PC-3 (cell line): ENCODE data around the gene SNRPA. TPM values are rescaled to one million over a fixed set of nuclear protein-coding genes. Genes with fewer than 3 reads are reported as not detected.
"Not testable (repeated sequence)": the region's sequence is repeated elsewhere in the genome, so short reads cannot be mapped to it uniquely, and the experiment has no call there.

Source experiments
- ATAC-seq: fragments of 200-7000 bp; cut with Tn5 transposase; 2 replicates; pipeline ENCODE4 v1.9.1; 2020; ENCODE audit warnings: mild to moderate bottlenecking, moderate library complexity
- BruUV-seq: library from RNA; stranded (reverse); fragments of 400-500 nt; replicated peaks from 2 replicates; lab custom pipeline; 2021; lab: Mats Ljungman, UMichigan
- CTCF ChIA-PET: fragments of 300-600 bp; sonication (Branson Sonifier 250); formaldehyde crosslinking; loops from one replicate; lab custom pipeline; 2022; ENCODE audit warnings: antibody characterized with exemption; lab: Charles Lee
- POLR2A ChIA-PET: fragments of 300-600 bp; sonication (Branson Sonifier 250); formaldehyde crosslinking; loops from one replicate; lab custom pipeline; 2022; ENCODE audit warnings: antibody characterized with exemption; ENCODE audit not compliant: unreplicated experiment; lab: Charles Lee
- DNase-seq: peaks from one replicate; pipeline ENCODE4 v3.0.0-alpha.2; 2015
- H2AFZ ChIP-seq: fragments of 300-600 bp; sonication (generic); 2 replicates; pipeline ENCODE4 v1.6.0; 2016; ENCODE audit warnings: antibody characterized with exemption, low read length
- H3F3A ChIP-seq: fragments of 300-600 bp; sonication (generic); one replicate; pipeline ENCODE4 v1.6.0; 2017; ENCODE audit warnings: antibody characterized with exemption, low read length, control low read depth, mild to moderate bottlenecking; ENCODE audit not compliant: unreplicated experiment
- H3K27ac ChIP-seq: fragments of 300-600 bp; sonication (generic); 2 replicates; pipeline ENCODE4 v1.5.1; 2016; ENCODE audit warnings: mild to moderate bottlenecking, low read length
- H3K27me3 ChIP-seq: fragments of 300-600 bp; sonication (generic); 2 replicates; pipeline ENCODE4 v1.6.1; 2016; ENCODE audit warnings: low read length, mixed read lengths
- H3K36me3 ChIP-seq: fragments of 300-600 bp; sonication (generic); 2 replicates; pipeline ENCODE4 v1.6.1; 2016; ENCODE audit warnings: low read depth, mixed run types, low read length, mixed read lengths
- H3K4me1 ChIP-seq: fragments of 300-600 bp; sonication (generic); 2 replicates; pipeline ENCODE4 v1.5.1; 2016; ENCODE audit warnings: low read length; ENCODE audit not compliant: insufficient read depth
- H3K4me2 ChIP-seq: fragments of 300-600 bp; sonication (generic); 2 replicates; pipeline ENCODE4 v1.6.0; 2016; ENCODE audit warnings: low read length
- H3K4me3 ChIP-seq: fragments of 300-600 bp; sonication (generic); 2 replicates; pipeline ENCODE4 v1.5.1; 2016; ENCODE audit warnings: mild to moderate bottlenecking, low read length, mixed read lengths
- H3K79me2 ChIP-seq: fragments of 300-600 bp; sonication (generic); 2 replicates; pipeline ENCODE4 v1.6.1; 2017; ENCODE audit warnings: low read length, mixed read lengths
- H3K9ac ChIP-seq: fragments of 300-600 bp; sonication (generic); 2 replicates; pipeline ENCODE4 v1.6.0; 2016; ENCODE audit warnings: mild to moderate bottlenecking, low read length
- H3K9me2 ChIP-seq: fragments of 300-600 bp; sonication (generic); replicated peaks from 2 replicates; pipeline ENCODE4 v1.6.1; 2016; ENCODE audit warnings: mixed run types, low read length, mixed read lengths
- H3K9me3 ChIP-seq: fragments of 300-600 bp; sonication (generic); 2 replicates; pipeline ENCODE4 v1.6.1; 2016; ENCODE audit warnings: low read length, mixed read lengths
- H4K20me1 ChIP-seq: fragments of 300-600 bp; sonication (generic); 2 replicates; pipeline ENCODE4 v1.6.1; 2016; ENCODE audit warnings: low read length, mixed read lengths
- EZH2 ChIP-seq: fragments of 300-600 bp; sonication (generic); IDR thresholded peaks from one replicate; pipeline ENCODE4 v1.6.1; 2017; ENCODE audit warnings: antibody characterized with exemption, mild to moderate bottlenecking, low read length; ENCODE audit not compliant: unreplicated experiment
- EZH2phosphoT487 ChIP-seq: fragments of 300-600 bp; sonication (generic); IDR thresholded peaks from 2 replicates; pipeline ENCODE4 v1.6.1; 2018; ENCODE audit warnings: mild to moderate bottlenecking, antibody characterized with exemption, low read length, borderline replicate concordance
- intact Hi-C: fragments of 100-400 bp; cut with micrococcal nuclease; formaldehyde crosslinking; loops from 2 replicates; pipeline ENCODE4 v1.9.0; 2023
- total RNA-seq: library from RNA; depleted of rRNA; stranded (reverse); fragments of >200 nt; gene quantifications from 2 replicates; pipeline ENCODE4 v1.2.3, GENCODE V29; 2014
- TF ChIP-seq, protein P1 (sequence below): fragments of 300-600 bp; sonication (generic); conservative IDR thresholded peaks from 2 replicates; pipeline ENCODE4 v1.5.1; 2017; ENCODE audit warnings: antibody characterized with exemption, low read depth, mild to moderate bottlenecking, low read length

SNRPA gene
- total RNA-seq, 1 experiment from 2014 or later = 243 TPM

DNA sequence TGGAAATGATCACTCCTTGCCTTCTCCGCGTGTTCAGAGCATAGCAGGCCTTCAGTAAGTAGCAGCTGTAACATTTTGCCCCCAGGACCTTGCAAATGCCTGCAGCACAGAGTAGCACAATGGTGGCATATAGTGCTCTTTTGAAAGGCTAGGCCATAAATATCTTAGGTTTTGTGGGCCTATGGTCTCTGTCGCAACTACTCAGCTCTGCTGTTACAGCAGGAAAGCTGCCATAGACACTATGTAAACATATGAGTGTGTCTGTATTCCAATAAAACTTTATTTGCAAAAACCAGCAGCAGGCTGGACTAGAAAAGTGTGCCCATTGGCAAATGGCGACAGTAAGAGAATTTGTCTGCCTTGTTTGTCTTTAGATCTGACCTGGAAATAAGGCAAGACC, 24.7 kb upstream of the SNRPA start:
- TF ChIP-seq, protein P1, sequence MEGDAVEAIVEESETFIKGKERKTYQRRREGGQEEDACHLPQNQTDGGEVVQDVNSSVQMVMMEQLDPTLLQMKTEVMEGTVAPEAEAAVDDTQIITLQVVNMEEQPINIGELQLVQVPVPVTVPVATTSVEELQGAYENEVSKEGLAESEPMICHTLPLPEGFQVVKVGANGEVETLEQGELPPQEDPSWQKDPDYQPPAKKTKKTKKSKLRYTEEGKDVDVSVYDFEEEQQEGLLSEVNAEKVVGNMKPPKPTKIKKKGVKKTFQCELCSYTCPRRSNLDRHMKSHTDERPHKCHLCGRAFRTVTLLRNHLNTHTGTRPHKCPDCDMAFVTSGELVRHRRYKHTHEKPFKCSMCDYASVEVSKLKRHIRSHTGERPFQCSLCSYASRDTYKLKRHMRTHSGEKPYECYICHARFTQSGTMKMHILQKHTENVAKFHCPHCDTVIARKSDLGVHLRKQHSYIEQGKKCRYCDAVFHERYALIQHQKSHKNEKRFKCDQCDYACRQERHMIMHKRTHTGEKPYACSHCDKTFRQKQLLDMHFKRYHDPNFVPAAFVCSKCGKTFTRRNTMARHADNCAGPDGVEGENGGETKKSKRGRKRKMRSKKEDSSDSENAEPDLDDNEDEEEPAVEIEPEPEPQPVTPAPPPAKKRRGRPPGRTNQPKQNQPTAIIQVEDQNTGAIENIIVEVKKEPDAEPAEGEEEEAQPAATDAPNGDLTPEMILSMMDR = no peak
- no peak for TF ChIP-seq EZH2phosphoT487
- no peak for TF ChIP-seq EZH2
- CTCF ChIA-PET = no interaction called here
- Histone ChIP-seq H3K36me3 (peaks cover 22% of the 10 kb centered on the region; the same call in 1 of the 2 replicates), H3K27ac (no peak overlapping the region), H3K79me2 (peaks cover 31% of the 10 kb centered on the region), H3K27me3 (no peaks in the 10 kb centered on the region), H3K4me1 (peaks cover 12% of the 10 kb centered on the region), H3K9me2 (no peaks in the 10 kb centered on the region), H3K4me2 (no peak overlapping the region), H3K9ac (no peak overlapping the region), H3K9me3 (no peaks in the 10 kb centered on the region), H3K4me3 (no peak overlapping the region), H4K20me1 (no peaks in the 10 kb centered on the region; the same call in 1 of the 2 replicates), H3F3A (no peaks in the 10 kb centered on the region), H2AFZ (no peak overlapping the region)
- ATAC-seq (no peak), DNase-seq (peak; percentile 17)
- BruUV-seq = no TSS peak
- intact Hi-C loops = no loop called here
- POLR2A ChIA-PET = no interaction called here

DNA sequence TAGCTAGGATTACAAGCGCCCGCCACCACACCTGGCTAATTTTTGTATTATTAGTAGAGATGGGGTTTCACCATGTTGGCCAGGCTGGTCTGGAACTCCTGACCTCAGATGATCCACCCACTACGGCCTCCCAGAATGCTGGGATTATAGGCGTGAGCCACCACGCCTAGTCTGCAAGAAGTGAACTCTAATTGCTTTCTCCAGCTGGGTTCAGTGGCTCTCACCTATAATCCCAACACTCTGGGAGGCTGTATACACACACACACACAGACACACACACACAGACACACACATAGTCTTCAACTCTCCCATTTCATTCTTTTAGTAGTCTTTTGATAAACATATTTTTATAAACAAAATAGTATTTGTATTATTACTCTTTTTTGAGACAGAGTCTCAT, 20.9 kb upstream of the SNRPA start:
- intact Hi-C loops, H3K79me2 ChIP-seq, H3K4me2 ChIP-seq, BruUV-seq, H4K20me1 ChIP-seq, POLR2A ChIA-PET, H2AFZ ChIP-seq, H3K9me3 ChIP-seq, DNase-seq, H3K9me2 ChIP-seq, H3K4me3 ChIP-seq, CTCF ChIA-PET, H3K27me3 ChIP-seq, H3K4me1 ChIP-seq, H3K27ac ChIP-seq, H3F3A ChIP-seq, ATAC-seq, H3K9ac ChIP-seq: not testable (repeated sequence)
- H3K36me3 ChIP-seq = peaks cover 23% of the 10 kb centered on the region; the same call in 1 of the 2 replicates

DNA sequence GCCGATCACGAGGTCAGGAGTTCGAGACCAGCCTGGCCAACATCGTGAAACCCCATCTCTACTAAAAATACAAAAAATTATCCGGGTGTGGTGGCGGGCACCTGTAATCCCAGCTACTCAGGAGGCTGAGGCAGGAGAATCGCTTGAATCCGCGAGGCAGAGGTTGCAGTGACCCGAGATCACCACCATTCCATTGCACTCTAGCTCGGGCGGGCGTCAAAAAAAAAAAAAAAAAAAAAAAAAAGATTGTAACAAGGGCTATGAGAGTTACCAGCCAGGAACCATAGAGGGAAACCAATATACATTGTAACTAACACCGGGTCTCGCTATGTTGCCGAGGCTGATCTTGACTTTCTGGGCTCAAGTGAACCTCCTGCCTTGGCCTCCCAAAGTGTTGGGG, 18.7 kb upstream of the SNRPA start:
- H3K9me2 ChIP-seq, H2AFZ ChIP-seq, CTCF ChIA-PET, POLR2A ChIA-PET, H3K79me2 ChIP-seq, H3K4me2 ChIP-seq, H3K27ac ChIP-seq, H3K27me3 ChIP-seq, H3F3A ChIP-seq, H3K4me1 ChIP-seq, H3K4me3 ChIP-seq, H4K20me1 ChIP-seq, ATAC-seq, H3K9ac ChIP-seq, H3K9me3 ChIP-seq, DNase-seq, intact Hi-C loops, BruUV-seq: not testable (repeated sequence)
- H3K36me3 ChIP-seq = peaks cover 19% of the 10 kb centered on the region

DNA sequence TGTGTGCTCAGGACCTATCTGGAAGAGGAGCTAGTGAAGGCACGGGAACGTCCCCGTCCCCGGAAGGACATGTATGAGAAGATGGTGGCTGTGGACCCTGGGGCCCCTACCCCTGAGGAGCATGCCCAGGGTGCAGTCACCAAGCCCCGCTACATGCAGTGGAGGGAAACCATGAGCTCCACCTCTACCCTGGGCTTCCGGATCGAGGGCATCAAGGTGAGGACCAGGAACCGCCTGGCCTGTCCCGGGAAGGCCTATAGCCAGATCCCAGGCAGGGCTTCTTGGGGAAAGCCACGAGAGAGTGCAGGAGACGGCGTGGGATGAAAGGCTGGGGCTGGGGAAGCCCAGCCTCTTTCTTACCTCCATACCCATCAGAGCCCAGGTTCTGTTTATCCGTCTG, 17.9 kb upstream of the SNRPA start:
- DNase-seq (no peak), ATAC-seq (no peak)
- Histone ChIP-seq H3K9ac (no peak overlapping the region), H3K4me2 (no peak overlapping the region), H3K27me3 (no peaks in the 10 kb centered on the region), H4K20me1 (no peaks in the 10 kb centered on the region), H3K36me3 (peaks cover 22% of the 10 kb centered on the region), H3K4me3 (no peak overlapping the region), H3K9me3 (no peaks in the 10 kb centered on the region), H3F3A (no peaks in the 10 kb centered on the region), H3K9me2 (no peaks in the 10 kb centered on the region), H2AFZ (no peak overlapping the region), H3K4me1 (no peaks in the 10 kb centered on the region), H3K79me2 (no peaks in the 10 kb centered on the region), H3K27ac (no peak overlapping the region)
- BruUV-seq = no TSS peak
- intact Hi-C loops = no loop called here
- CTCF ChIA-PET = no interaction called here
- TF ChIP-seq EZH2phosphoT487 (no peak), EZH2 (no peak)
- TF ChIP-seq, protein P1 = no peak
- POLR2A ChIA-PET = no interaction called here
